K562 (cell line): Measurements from ENCODE around the gene TRAPPC12. TPM values are rescaled to one million over a fixed set of nuclear protein-coding genes. Genes with fewer than 3 reads are reported as not detected.
A peak's percentile ranks its signal among the peaks of the same experiment; 100 is the strongest.

ENCODE experiments used
- CUX1 ChIP-seq: fragments of 200-800 bp; sonication (Bioruptor generic); IDR thresholded peaks from 2 replicates; pipeline ENCODE4 v1.6.1; 2016; ENCODE audit warnings: missing genetic modification characterization, missing compliant biosample characterization
- FOXK1 ChIP-seq: sonication (generic); formaldehyde crosslinking; IDR thresholded peaks from 2 replicates; pipeline ENCODE4 v1.8.0; 2022; ENCODE audit warnings: missing genetic modification reagents, mild to moderate bottlenecking, borderline replicate concordance
- GATAD2B ChIP-seq: fragments of 450-650 bp; IDR thresholded peaks from 2 replicates; pipeline ENCODE4 v1.6.1; 2017; ENCODE audit warnings: mild to moderate bottlenecking, borderline replicate concordance
- HNRNPK ChIP-seq: fragments of 200-400 bp; formaldehyde crosslinking; IDR thresholded peaks from one replicate; pipeline ENCODE4 v1.6.1; 2018; ENCODE audit warnings: mild to moderate bottlenecking, low read depth, low read length; ENCODE audit not compliant: poor library complexity, severe bottlenecking
- HNRNPUL1 ChIP-seq: fragments of 200-400 bp; formaldehyde crosslinking; IDR thresholded peaks from 2 replicates; pipeline ENCODE4 v1.6.1; 2017; ENCODE audit warnings: low read length
- KDM1A ChIP-seq, 2 experiments: fragments of 450-650 bp; IDR thresholded peaks; 2 replicates each; pipeline ENCODE4 v1.6.1; 2016; ENCODE audit warnings: mild to moderate bottlenecking in 2 of 2
- KLF13 ChIP-seq: fragments of 450-650 bp; IDR thresholded peaks from 2 replicates; pipeline ENCODE4 v1.6.1; 2016; ENCODE audit warnings: missing genetic modification characterization, low read depth, mild to moderate bottlenecking, missing compliant biosample characterization, moderate library complexity, borderline replicate concordance
- NFYB ChIP-seq: IDR thresholded peaks from 2 replicates; pipeline ENCODE4 v1.6.1; 2011; ENCODE audit warnings: mild to moderate bottlenecking, moderate library complexity; ENCODE audit not compliant: insufficient read length; ENCODE audit errors: extremely low read depth
- SOX6 ChIP-seq: fragments of 450-650 bp; IDR thresholded peaks from 2 replicates; pipeline ENCODE4 v1.6.1; 2014; ENCODE audit warnings: mild to moderate bottlenecking
- STAT5B ChIP-seq: fragments of 250-450 bp; sonication (Bioruptor Pico); IDR thresholded peaks from 2 replicates; pipeline ENCODE4 v1.8.0; 2021; ENCODE audit warnings: mild to moderate bottlenecking, inconsistent platforms
- polyA plus RNA-seq, 8 experiments: library from polyadenylated mRNA; depleted of rRNA in 4 of 8; stranded (reverse) in 5 of 8; unstranded in 3 of 8; fragments of >200 nt; fragmentation: Nextera tagmentation in 2 of 8; fragmentation: Illumina TruSeq in 1 of 8; extraction: Ambion mirVana in 2 of 8; extraction: Trizol in 1 of 8; gene quantifications; 2 replicates each; pipeline versions ENCODE4 v1.2.1 to v1.2.3, GENCODE V29; 2011 to 2014; ENCODE audit warnings: inconsistent platforms in 1 of 8, missing spikeins in 1 of 8
- total RNA-seq, 7 experiments: library from RNA; depleted of rRNA in 6 of 7; stranded (reverse); fragments of >200 nt in 6 of 7; fragmentation: Illumina TruSeq in 2 of 7; extraction: Trizol in 2 of 7; gene quantifications; 2 replicates each; pipeline versions ENCODE4 v1.2.1 to v1.2.3, GENCODE V29; 2011 to 2021; ENCODE audit warnings: low replicate concordance in 1 of 7
- TF ChIP-seq, protein P1 (sequence below): IDR thresholded peaks from 3 replicates; pipeline ENCODE4 v1.6.1; 2011; ENCODE audit warnings: borderline replicate concordance, mild to moderate bottlenecking, moderate library complexity; ENCODE audit not compliant: insufficient read length; ENCODE audit errors: extremely low read depth
- TF ChIP-seq, protein P2 (sequence below): sonication (generic); formaldehyde crosslinking; IDR thresholded peaks from 2 replicates; pipeline ENCODE4 v1.8.0; 2023; ENCODE audit warnings: missing genetic modification reagents, mild to moderate bottlenecking, borderline replicate concordance

Gene TRAPPC12
- total and polyA plus RNA-seq, 9 of the 15 experiments (the other 6 are each of a cell fraction or from before 2014, with no cell fraction given) = 8.0 to 75.2 (median 39.1) TPM

- TF ChIP-seq, protein P1, sequence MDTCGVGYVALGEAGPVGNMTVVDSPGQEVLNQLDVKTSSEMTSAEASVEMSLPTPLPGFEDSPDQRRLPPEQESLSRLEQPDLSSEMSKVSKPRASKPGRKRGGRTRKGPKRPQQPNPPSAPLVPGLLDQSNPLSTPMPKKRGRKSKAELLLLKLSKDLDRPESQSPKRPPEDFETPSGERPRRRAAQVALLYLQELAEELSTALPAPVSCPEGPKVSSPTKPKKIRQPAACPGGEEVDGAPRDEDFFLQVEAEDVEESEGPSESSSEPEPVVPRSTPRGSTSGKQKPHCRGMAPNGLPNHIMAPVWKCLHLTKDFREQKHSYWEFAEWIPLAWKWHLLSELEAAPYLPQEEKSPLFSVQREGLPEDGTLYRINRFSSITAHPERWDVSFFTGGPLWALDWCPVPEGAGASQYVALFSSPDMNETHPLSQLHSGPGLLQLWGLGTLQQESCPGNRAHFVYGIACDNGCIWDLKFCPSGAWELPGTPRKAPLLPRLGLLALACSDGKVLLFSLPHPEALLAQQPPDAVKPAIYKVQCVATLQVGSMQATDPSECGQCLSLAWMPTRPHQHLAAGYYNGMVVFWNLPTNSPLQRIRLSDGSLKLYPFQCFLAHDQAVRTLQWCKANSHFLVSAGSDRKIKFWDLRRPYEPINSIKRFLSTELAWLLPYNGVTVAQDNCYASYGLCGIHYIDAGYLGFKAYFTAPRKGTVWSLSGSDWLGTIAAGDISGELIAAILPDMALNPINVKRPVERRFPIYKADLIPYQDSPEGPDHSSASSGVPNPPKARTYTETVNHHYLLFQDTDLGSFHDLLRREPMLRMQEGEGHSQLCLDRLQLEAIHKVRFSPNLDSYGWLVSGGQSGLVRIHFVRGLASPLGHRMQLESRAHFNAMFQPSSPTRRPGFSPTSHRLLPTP = no peak
- TF ChIP-seq, protein P2, sequence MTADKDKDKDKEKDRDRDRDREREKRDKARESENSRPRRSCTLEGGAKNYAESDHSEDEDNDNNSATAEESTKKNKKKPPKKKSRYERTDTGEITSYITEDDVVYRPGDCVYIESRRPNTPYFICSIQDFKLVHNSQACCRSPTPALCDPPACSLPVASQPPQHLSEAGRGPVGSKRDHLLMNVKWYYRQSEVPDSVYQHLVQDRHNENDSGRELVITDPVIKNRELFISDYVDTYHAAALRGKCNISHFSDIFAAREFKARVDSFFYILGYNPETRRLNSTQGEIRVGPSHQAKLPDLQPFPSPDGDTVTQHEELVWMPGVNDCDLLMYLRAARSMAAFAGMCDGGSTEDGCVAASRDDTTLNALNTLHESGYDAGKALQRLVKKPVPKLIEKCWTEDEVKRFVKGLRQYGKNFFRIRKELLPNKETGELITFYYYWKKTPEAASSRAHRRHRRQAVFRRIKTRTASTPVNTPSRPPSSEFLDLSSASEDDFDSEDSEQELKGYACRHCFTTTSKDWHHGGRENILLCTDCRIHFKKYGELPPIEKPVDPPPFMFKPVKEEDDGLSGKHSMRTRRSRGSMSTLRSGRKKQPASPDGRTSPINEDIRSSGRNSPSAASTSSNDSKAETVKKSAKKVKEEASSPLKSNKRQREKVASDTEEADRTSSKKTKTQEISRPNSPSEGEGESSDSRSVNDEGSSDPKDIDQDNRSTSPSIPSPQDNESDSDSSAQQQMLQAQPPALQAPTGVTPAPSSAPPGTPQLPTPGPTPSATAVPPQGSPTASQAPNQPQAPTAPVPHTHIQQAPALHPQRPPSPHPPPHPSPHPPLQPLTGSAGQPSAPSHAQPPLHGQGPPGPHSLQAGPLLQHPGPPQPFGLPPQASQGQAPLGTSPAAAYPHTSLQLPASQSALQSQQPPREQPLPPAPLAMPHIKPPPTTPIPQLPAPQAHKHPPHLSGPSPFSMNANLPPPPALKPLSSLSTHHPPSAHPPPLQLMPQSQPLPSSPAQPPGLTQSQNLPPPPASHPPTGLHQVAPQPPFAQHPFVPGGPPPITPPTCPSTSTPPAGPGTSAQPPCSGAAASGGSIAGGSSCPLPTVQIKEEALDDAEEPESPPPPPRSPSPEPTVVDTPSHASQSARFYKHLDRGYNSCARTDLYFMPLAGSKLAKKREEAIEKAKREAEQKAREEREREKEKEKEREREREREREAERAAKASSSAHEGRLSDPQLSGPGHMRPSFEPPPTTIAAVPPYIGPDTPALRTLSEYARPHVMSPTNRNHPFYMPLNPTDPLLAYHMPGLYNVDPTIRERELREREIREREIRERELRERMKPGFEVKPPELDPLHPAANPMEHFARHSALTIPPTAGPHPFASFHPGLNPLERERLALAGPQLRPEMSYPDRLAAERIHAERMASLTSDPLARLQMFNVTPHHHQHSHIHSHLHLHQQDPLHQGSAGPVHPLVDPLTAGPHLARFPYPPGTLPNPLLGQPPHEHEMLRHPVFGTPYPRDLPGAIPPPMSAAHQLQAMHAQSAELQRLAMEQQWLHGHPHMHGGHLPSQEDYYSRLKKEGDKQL (CRISPR knock-in tag) = no peak
- TF ChIP-seq CUX1 (no peak), FOXK1 (no peak), GATAD2B (no peak), KLF13 (tag) (no peak), HNRNPK (no peak), STAT5B (CRISPR knock-in tag) (no peak), SOX6 (0 out of 2 replicates have a peak, but pooled peaks have one; percentile 8), KDM1A (IDR thresholded peaks at IDR 0.05) (no peak), HNRNPUL1 (no peak), NFYB (no peak)
Measured at GRCh38 chr2:3519255-3520205, 140.0 kb downstream of the TRAPPC12 start, which contains the start of gene ADI1 (continued).
